Raji (cell line): ENCODE results near the gene SUPT4H1.

ENCODE experiments used
- POLR2A ChIP-seq: IDR thresholded peaks from 2 replicates; pipeline ENCODE4 v1.6.1; 2011; ENCODE audit warnings: low read depth, low read length, control low read depth; ENCODE audit not compliant: insufficient read depth

SUPT4H1 gene

GRCh38 chr17:58351831-58352595, at the start of gene SUPT4H1:
SUPT4H1 (minus strand) TSS chr17:58352201; CDS start chr17:58352135, 66 bp downstream.
- TF ChIP-seq POLR2A: peak; percentile 75

- no peak for TF ChIP-seq POLR2A
Observed at GRCh38 chr17:58401287-58401686, 49.3 kb upstream of the SUPT4H1 start.

GRCh38 chr17:58400826-58401225, 48.8 kb upstream of the SUPT4H1 start:
- no peak for TF ChIP-seq POLR2A

GRCh38 chr17:58399974-58400373, 48.0 kb upstream of the SUPT4H1 start:
- TF ChIP-seq POLR2A: no peak

- no peak for TF ChIP-seq POLR2A
Observed at GRCh38 chr17:58398574-58399266, 46.7 kb upstream of the SUPT4H1 start.

- no peak for TF ChIP-seq POLR2A
Observed at GRCh38 chr17:58396173-58396572, 44.2 kb upstream of the SUPT4H1 start.

GRCh38 chr17:58394534-58395223, 42.7 kb upstream of the SUPT4H1 start:
- TF ChIP-seq POLR2A: no peak

- TF ChIP-seq POLR2A: no peak
Observed at GRCh38 chr17:58391302-58391984, 39.4 kb upstream of the SUPT4H1 start.

- TF ChIP-seq POLR2A: no peak
Observed at GRCh38 chr17:58390884-58391283, 38.9 kb upstream of the SUPT4H1 start.

GRCh38 chr17:58388302-58389190, 36.5 kb upstream of the SUPT4H1 start:
- TF ChIP-seq POLR2A: no peak

- no peak for TF ChIP-seq POLR2A
Observed at GRCh38 chr17:58387834-58388233, 35.8 kb upstream of the SUPT4H1 start.

- TF ChIP-seq POLR2A: no peak
Observed at GRCh38 chr17:58386708-58387107, 34.7 kb upstream of the SUPT4H1 start.

- TF ChIP-seq POLR2A: no peak
Observed at GRCh38 chr17:58385359-58385899, 33.4 kb upstream of the SUPT4H1 start.

- no peak for TF ChIP-seq POLR2A
Observed at GRCh38 chr17:58384897-58385296, 32.9 kb upstream of the SUPT4H1 start.
